GM23338 (cell line): ENCODE results near the gene COX7A2. TPM values are rescaled to one million over a fixed set of nuclear protein-coding genes. Genes with fewer than 3 reads are reported as not detected.
A peak's percentile ranks its signal among the peaks of the same experiment; 100 is the strongest.

Source experiments
- ATAC-seq: fragments of 200-7000 bp; cut with Tn5 transposase; 3 replicates; pipeline ENCODE4 v1.9.1; 2020
- DNase-seq: peaks from one replicate; pipeline ENCODE4 v3.0.0-alpha.2; 2015; ENCODE audit warnings: low spot score
- H2AFZ ChIP-seq: fragments of 200-600 bp; sonication (generic); 2 replicates; pipeline ENCODE4 v1.8.0; 2016; ENCODE audit warnings: antibody characterized with exemption, mild to moderate bottlenecking, moderate library complexity
- H3F3A ChIP-seq: fragments of 200-600 bp; sonication (generic); replicated peaks from 2 replicates; pipeline ENCODE4 v1.8.0; 2017; ENCODE audit warnings: antibody characterized with exemption, mixed run types, low read depth
- H3K27ac ChIP-seq: fragments of 200-600 bp; sonication (generic); 2 replicates; pipeline ENCODE4 v1.6.1; 2016; ENCODE audit warnings: low read depth
- H3K27me3 ChIP-seq: fragments of 200-600 bp; sonication (generic); 2 replicates; pipeline ENCODE4 v1.8.0; 2016; ENCODE audit warnings: mild to moderate bottlenecking, mixed run types, moderate library complexity; ENCODE audit not compliant: insufficient read depth
- H3K36me3 ChIP-seq: fragments of 200-600 bp; sonication (generic); 2 replicates; pipeline ENCODE4 v1.8.0; 2016; ENCODE audit warnings: mild to moderate bottlenecking; ENCODE audit not compliant: insufficient read depth
- H3K4me1 ChIP-seq: fragments of 200-600 bp; sonication (generic); 2 replicates; pipeline ENCODE4 v1.8.0; 2016; ENCODE audit warnings: mild to moderate bottlenecking, moderate library complexity; ENCODE audit not compliant: insufficient read depth
- H3K4me2 ChIP-seq: fragments of 200-600 bp; sonication (generic); 2 replicates; pipeline ENCODE4 v1.7.1; 2017; ENCODE audit warnings: mixed run types
- H3K4me3 ChIP-seq: fragments of 200-600 bp; sonication (generic); 2 replicates; pipeline ENCODE4 v1.6.1; 2016; ENCODE audit warnings: mixed run types
- H3K79me2 ChIP-seq: fragments of 200-600 bp; sonication (generic); replicated peaks from 2 replicates; pipeline ENCODE4 v1.8.0; 2017; ENCODE audit warnings: mild to moderate bottlenecking; ENCODE audit not compliant: insufficient read depth
- H3K9me2 ChIP-seq: fragments of 200-600 bp; sonication (generic); 2 replicates; pipeline ENCODE4 v1.8.0; 2017; ENCODE audit not compliant: insufficient read depth
- H4K20me1 ChIP-seq: fragments of 200-600 bp; sonication (generic); replicated peaks from 2 replicates; pipeline ENCODE4 v1.8.0; 2017; ENCODE audit warnings: mild to moderate bottlenecking; ENCODE audit not compliant: insufficient read depth
- H3K27ac Mint-ChIP-seq: 2 replicates; pipeline ENCODE4 v1.8.0; 2020; ENCODE audit warnings: inconsistent platforms, mild to moderate bottlenecking, moderate library complexity, mixed read lengths
- H3K27me3 Mint-ChIP-seq: 3 replicates; pipeline ENCODE4 v1.8.0; 2022; ENCODE audit warnings: low read depth, mild to moderate bottlenecking, moderate library complexity, mixed read lengths, inconsistent platforms; ENCODE audit not compliant: insufficient read depth, poor library complexity
- H3K36me3 Mint-ChIP-seq: 3 replicates; pipeline ENCODE4 v1.8.0; 2021; ENCODE audit warnings: low read depth, mild to moderate bottlenecking, inconsistent platforms, moderate library complexity, mixed read lengths
- H3K4me1 Mint-ChIP-seq: 3 replicates; pipeline ENCODE4 v1.8.0; 2020; ENCODE audit warnings: mild to moderate bottlenecking, inconsistent platforms, mixed read lengths
- H3K4me3 Mint-ChIP-seq: 3 replicates; pipeline ENCODE4 v1.8.0; 2021; ENCODE audit warnings: moderate library complexity, mild to moderate bottlenecking, inconsistent platforms, mixed read lengths
- H3K9me3 Mint-ChIP-seq: 3 replicates; pipeline ENCODE4 v1.8.0; 2020; ENCODE audit warnings: moderate library complexity, mild to moderate bottlenecking, inconsistent platforms, mixed read lengths
- EZH2phosphoT487 ChIP-seq: fragments of 200-600 bp; sonication (generic); IDR thresholded peaks from one replicate; pipeline ENCODE4 v1.8.1; 2018; ENCODE audit warnings: antibody characterized with exemption; ENCODE audit not compliant: unreplicated experiment
- JUNB ChIP-seq: IDR thresholded peaks from one replicate; pipeline ENCODE4 v1.6.1; 2016; ENCODE audit warnings: antibody characterized with exemption; ENCODE audit not compliant: unreplicated experiment
- NANOG ChIP-seq: IDR thresholded peaks from 2 replicates; pipeline ENCODE4 v1.6.1; 2016; ENCODE audit warnings: antibody characterized with exemption, borderline replicate concordance
- STAT1 ChIP-seq: IDR thresholded peaks from one replicate; pipeline ENCODE4 v1.6.1; 2016; ENCODE audit warnings: antibody characterized with exemption; ENCODE audit not compliant: unreplicated experiment
- ZNF331 ChIP-seq: fragments of 250-450 bp; sonication (Bioruptor Pico); IDR thresholded peaks from 2 replicates; pipeline ENCODE4 v1.5.0; 2020; ENCODE audit warnings: low read depth, mild to moderate bottlenecking, moderate library complexity
- polyA plus RNA-seq: library from polyadenylated mRNA; unstranded; fragments of >200 nt; fragmentation: Nextera tagmentation; extraction: Ambion mirVana; gene quantifications from 2 replicates; pipeline ENCODE4 v1.2.1, GENCODE V29; 2016
- total RNA-seq: library from RNA; depleted of rRNA; stranded (reverse); fragments of >200 nt; shearing (Covaris generic); gene quantifications from 2 replicates; pipeline ENCODE4 v1.2.3, GENCODE V29; 2014
- TF ChIP-seq, protein P1 (sequence below): IDR thresholded peaks from 2 replicates; pipeline ENCODE4 v1.6.1; 2016; ENCODE audit warnings: antibody characterized with exemption
- TF ChIP-seq, protein P2 (sequence below): IDR thresholded peaks from one replicate; pipeline ENCODE4 v1.6.1; 2018; ENCODE audit warnings: antibody characterized with exemption; ENCODE audit not compliant: unreplicated experiment
- TF ChIP-seq, protein P3 (sequence below): fragments of 250-450 bp; sonication (Bioruptor Pico); IDR thresholded peaks from 2 replicates; pipeline ENCODE4 v1.5.0; 2020; ENCODE audit warnings: mild to moderate bottlenecking, moderate library complexity
- TF ChIP-seq, protein P4 (sequence below), 2 experiments: fragments of 200-600 bp in 1 of 2; sonication (generic) in 1 of 2; conservative IDR thresholded peaks; 2 replicates each; pipeline versions ENCODE4 v1.5.1 to v1.6.1; 2016 to 2017; ENCODE audit warnings: antibody characterized with exemption in 2 of 2, low read depth in 2 of 2, mild to moderate bottlenecking in 2 of 2, moderate library complexity in 1 of 2

Gene COX7A2
- total and polyA plus RNA-seq, 2 experiments from 2014 or later = 93.7 to 963 TPM

DNA sequence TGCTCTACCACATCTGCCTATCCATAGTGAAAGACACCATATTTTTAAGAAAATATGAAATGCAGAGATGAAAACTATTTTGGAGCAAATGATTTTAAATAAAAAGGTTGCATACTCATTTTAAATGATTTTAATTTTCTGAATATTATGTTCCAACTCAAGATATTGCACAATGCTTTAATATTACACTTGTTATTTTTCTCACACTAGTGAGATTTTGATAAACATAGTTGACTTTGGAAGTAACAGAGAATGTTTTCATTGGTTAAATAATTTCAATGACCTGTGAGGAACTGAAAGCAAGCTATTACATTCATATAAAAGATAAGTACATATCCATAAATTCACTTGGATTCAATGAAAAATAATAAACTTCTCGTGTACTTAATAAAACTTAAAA lies 48.1 kb upstream of the COX7A2 start (continued):
- TF ChIP-seq, protein P1, sequence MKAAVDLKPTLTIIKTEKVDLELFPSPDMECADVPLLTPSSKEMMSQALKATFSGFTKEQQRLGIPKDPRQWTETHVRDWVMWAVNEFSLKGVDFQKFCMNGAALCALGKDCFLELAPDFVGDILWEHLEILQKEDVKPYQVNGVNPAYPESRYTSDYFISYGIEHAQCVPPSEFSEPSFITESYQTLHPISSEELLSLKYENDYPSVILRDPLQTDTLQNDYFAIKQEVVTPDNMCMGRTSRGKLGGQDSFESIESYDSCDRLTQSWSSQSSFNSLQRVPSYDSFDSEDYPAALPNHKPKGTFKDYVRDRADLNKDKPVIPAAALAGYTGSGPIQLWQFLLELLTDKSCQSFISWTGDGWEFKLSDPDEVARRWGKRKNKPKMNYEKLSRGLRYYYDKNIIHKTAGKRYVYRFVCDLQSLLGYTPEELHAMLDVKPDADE = no peak
- TF ChIP-seq EZH2phosphoT487 (no peak), ZNF331 (CRISPR knock-in tag) (no peak), NANOG (no peak)
- TF ChIP-seq, protein P2, sequence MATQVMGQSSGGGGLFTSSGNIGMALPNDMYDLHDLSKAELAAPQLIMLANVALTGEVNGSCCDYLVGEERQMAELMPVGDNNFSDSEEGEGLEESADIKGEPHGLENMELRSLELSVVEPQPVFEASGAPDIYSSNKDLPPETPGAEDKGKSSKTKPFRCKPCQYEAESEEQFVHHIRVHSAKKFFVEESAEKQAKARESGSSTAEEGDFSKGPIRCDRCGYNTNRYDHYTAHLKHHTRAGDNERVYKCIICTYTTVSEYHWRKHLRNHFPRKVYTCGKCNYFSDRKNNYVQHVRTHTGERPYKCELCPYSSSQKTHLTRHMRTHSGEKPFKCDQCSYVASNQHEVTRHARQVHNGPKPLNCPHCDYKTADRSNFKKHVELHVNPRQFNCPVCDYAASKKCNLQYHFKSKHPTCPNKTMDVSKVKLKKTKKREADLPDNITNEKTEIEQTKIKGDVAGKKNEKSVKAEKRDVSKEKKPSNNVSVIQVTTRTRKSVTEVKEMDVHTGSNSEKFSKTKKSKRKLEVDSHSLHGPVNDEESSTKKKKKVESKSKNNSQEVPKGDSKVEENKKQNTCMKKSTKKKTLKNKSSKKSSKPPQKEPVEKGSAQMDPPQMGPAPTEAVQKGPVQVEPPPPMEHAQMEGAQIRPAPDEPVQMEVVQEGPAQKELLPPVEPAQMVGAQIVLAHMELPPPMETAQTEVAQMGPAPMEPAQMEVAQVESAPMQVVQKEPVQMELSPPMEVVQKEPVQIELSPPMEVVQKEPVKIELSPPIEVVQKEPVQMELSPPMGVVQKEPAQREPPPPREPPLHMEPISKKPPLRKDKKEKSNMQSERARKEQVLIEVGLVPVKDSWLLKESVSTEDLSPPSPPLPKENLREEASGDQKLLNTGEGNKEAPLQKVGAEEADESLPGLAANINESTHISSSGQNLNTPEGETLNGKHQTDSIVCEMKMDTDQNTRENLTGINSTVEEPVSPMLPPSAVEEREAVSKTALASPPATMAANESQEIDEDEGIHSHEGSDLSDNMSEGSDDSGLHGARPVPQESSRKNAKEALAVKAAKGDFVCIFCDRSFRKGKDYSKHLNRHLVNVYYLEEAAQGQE = no peak

DNA sequence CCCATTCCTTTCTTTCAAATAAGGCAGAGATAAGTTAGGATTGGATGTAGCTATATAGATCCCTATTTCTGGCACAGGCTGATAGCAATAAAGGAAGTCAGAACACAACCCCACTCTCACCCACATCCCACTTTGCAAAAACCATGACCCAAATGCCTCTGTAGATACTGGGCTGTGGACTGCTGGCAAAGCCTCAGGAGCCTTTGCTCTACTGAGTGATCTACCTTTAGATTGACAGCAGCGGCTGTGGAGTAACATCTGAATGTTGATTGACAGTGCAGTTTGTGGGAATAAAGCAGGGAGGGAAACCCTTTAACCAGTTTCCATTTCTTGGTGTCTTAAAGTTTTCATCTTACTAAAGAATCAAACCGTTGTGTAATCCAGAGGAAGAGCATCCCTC lies 47.7 kb upstream of the COX7A2 start:
- no peak overlapping the region for H2AFZ ChIP-seq
- H3K4me2 ChIP-seq = peak overlapping the region; percentile 11; the same call in 1 of the 2 replicates
- no peaks in the 10 kb centered on the region for H3K36me3 Mint-ChIP-seq

More for the DNA sequence above, 47.7 kb upstream of the COX7A2 start:
- Histone ChIP-seq H4K20me1 (no peaks in the 10 kb centered on the region), H3K36me3 (no peaks in the 10 kb centered on the region), H3F3A (no peaks in the 10 kb centered on the region), H3K4me3 (no peak overlapping the region), H3K9me2 (no peaks in the 10 kb centered on the region), H3K79me2 (no peaks in the 10 kb centered on the region), H3K27ac (no peak overlapping the region), H3K4me1 (peaks cover 5% of the 10 kb centered on the region; the same call in 1 of the 2 replicates), H3K27me3 (no peaks in the 10 kb centered on the region)
- Mint-ChIP-seq H3K4me3 (no peak overlapping the region), H3K4me1 (peaks cover 16% of the 10 kb centered on the region), H3K27me3 (no peaks in the 10 kb centered on the region), H3K9me3 (no peaks in the 10 kb centered on the region), H3K27ac (no peak overlapping the region)
- DNase-seq = no peak
- TF ChIP-seq, protein P3, sequence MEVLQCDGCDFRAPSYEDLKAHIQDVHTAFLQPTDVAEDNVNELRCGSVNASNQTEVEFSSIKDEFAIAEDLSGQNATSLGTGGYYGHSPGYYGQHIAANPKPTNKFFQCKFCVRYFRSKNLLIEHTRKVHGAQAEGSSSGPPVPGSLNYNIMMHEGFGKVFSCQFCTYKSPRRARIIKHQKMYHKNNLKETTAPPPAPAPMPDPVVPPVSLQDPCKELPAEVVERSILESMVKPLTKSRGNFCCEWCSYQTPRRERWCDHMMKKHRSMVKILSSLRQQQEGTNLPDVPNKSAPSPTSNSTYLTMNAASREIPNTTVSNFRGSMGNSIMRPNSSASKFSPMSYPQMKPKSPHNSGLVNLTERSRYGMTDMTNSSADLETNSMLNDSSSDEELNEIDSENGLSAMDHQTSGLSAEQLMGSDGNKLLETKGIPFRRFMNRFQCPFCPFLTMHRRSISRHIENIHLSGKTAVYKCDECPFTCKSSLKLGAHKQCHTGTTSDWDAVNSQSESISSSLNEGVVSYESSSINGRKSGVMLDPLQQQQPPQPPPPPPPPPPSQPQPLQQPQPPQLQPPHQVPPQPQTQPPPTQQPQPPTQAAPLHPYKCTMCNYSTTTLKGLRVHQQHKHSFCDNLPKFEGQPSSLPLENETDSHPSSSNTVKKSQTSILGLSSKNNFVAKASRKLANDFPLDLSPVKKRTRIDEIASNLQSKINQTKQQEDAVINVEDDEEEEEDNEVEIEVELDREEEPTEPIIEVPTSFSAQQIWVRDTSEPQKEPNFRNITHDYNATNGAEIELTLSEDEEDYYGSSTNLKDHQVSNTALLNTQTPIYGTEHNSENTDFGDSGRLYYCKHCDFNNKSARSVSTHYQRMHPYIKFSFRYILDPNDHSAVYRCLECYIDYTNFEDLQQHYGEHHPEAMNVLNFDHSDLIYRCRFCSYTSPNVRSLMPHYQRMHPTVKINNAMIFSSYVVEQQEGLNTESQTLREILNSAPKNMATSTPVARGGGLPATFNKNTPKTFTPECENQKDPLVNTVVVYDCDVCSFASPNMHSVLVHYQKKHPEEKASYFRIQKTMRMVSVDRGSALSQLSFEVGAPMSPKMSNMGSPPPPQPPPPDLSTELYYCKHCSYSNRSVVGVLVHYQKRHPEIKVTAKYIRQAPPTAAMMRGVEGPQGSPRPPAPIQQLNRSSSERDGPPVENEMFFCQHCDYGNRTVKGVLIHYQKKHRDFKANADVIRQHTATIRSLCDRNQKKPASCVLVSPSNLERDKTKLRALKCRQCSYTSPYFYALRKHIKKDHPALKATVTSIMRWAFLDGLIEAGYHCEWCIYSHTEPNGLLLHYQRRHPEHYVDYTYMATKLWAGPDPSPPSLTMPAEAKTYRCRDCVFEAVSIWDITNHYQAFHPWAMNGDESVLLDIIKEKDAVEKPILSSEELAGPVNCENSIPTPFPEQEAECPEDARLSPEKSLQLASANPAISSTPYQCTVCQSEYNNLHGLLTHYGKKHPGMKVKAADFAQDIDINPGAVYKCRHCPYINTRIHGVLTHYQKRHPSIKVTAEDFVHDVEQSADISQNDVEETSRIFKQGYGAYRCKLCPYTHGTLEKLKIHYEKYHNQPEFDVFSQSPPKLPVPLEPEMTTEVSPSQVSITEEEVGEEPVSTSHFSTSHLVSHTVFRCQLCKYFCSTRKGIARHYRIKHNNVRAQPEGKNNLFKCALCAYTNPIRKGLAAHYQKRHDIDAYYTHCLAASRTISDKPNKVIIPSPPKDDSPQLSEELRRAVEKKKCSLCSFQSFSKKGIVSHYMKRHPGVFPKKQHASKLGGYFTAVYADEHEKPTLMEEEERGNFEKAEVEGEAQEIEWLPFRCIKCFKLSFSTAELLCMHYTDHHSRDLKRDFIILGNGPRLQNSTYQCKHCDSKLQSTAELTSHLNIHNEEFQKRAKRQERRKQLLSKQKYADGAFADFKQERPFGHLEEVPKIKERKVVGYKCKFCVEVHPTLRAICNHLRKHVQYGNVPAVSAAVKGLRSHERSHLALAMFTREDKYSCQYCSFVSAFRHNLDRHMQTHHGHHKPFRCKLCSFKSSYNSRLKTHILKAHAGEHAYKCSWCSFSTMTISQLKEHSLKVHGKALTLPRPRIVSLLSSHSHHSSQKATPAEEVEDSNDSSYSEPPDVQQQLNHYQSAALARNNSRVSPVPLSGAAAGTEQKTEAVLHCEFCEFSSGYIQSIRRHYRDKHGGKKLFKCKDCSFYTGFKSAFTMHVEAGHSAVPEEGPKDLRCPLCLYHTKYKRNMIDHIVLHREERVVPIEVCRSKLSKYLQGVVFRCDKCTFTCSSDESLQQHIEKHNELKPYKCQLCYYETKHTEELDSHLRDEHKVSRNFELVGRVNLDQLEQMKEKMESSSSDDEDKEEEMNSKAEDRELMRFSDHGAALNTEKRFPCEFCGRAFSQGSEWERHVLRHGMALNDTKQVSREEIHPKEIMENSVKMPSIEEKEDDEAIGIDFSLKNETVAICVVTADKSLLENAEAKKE (CRISPR knock-in tag) = no peak
- no peak for TF ChIP-seq STAT1
- TF ChIP-seq, protein P4, sequence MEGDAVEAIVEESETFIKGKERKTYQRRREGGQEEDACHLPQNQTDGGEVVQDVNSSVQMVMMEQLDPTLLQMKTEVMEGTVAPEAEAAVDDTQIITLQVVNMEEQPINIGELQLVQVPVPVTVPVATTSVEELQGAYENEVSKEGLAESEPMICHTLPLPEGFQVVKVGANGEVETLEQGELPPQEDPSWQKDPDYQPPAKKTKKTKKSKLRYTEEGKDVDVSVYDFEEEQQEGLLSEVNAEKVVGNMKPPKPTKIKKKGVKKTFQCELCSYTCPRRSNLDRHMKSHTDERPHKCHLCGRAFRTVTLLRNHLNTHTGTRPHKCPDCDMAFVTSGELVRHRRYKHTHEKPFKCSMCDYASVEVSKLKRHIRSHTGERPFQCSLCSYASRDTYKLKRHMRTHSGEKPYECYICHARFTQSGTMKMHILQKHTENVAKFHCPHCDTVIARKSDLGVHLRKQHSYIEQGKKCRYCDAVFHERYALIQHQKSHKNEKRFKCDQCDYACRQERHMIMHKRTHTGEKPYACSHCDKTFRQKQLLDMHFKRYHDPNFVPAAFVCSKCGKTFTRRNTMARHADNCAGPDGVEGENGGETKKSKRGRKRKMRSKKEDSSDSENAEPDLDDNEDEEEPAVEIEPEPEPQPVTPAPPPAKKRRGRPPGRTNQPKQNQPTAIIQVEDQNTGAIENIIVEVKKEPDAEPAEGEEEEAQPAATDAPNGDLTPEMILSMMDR (conservative IDR thresholded peaks at IDR 0.05; ENCODE audit: low read depth in 2 of 2) = no peak
- TF ChIP-seq NANOG = no peak
- no peak for TF ChIP-seq JUNB
- ATAC-seq = peak; percentile 45; the same call in 2 of the 3 replicates
